ENCODE measurements around the gene SLC25A21.
A peak's percentile ranks its signal among the peaks of the same experiment; 100 is the strongest.
"Not testable (repeated sequence)": the region's sequence is repeated elsewhere in the genome, so short reads cannot be mapped to it uniquely, and the experiment has no call there.

Gene SLC25A21

GRCh38 chr14:37172024-37172869 is at the start of gene SLC25A21:
SLC25A21 (minus strand) TSS chr14:37172606.
- H3K4me1 ChIP-seq (ENCODE audit: control insufficient read depth, insufficient read depth, low read length), result peaks cover 4% of the 10 kb centered on the region; the same call in 1 of the 2 replicates

GRCh38 chr14:37221073-37221472 is 48.7 kb upstream of the SLC25A21 start:
- H3K27me3 ChIP-seq (ENCODE audit: control insufficient read depth, insufficient read depth, low read length), result no peaks in the 10 kb centered on the region
- H3K27ac ChIP-seq (ENCODE audit: low read length), result no peak overlapping the region
- H3K4me3 ChIP-seq (ENCODE audit: low read length), result no peak overlapping the region
- no CpG with 5 or more reads among the region's 3 CpGs for WGBS (ENCODE audit: insufficient coverage, insufficient read length)
- no peaks in the 10 kb centered on the region for H3K4me1 ChIP-seq (ENCODE audit: control insufficient read depth, insufficient read depth, low read length)
- DNase-seq (ENCODE audit: low read depth, low spot score), result no peak
- no peaks in the 10 kb centered on the region for H3K36me3 ChIP-seq (ENCODE audit: control insufficient read depth, insufficient read depth, low read length)
- H3K9me3 ChIP-seq (ENCODE audit: control insufficient read depth, insufficient read depth, low read length), result peaks cover 2% of the 10 kb centered on the region; the same call in 1 of the 2 replicates

More at GRCh38 chr14:37172024-37172869, at the start of gene SLC25A21:
- no peak for DNase-seq (ENCODE audit: low read depth, low spot score)
- Histone ChIP-seq H3K36me3 (ENCODE audit: control insufficient read depth, insufficient read depth, low read length) (no peaks in the 10 kb centered on the region), H3K4me3 (ENCODE audit: low read length) (peak within 1 kb of the TSS; percentile 49; the same call in 1 of the 2 replicates), H3K27ac (ENCODE audit: low read length) (no peak within 1 kb of the TSS), H3K27me3 (ENCODE audit: control insufficient read depth, insufficient read depth, low read length) (no peaks in the 10 kb centered on the region), H3K9me3 (ENCODE audit: control insufficient read depth, insufficient read depth, low read length) (no peaks in the 10 kb centered on the region)
- no CpG with 5 or more reads among the region's 66 CpGs for WGBS (ENCODE audit: insufficient coverage, insufficient read length)

- no peaks in the 10 kb centered on the region for H3K9me3 ChIP-seq (ENCODE audit: control insufficient read depth, insufficient read depth, low read length)
- DNase-seq (ENCODE audit: low read depth, low spot score), result no peak
- no peaks in the 10 kb centered on the region for H3K27me3 ChIP-seq (ENCODE audit: control insufficient read depth, insufficient read depth, low read length)
- no peak overlapping the region for H3K27ac ChIP-seq (ENCODE audit: low read length)
- WGBS (ENCODE audit: insufficient coverage, insufficient read length), result no CpG with 5 or more reads among the region's 3 CpGs
- H3K4me3 ChIP-seq (ENCODE audit: low read length), result no peak overlapping the region
- no peaks in the 10 kb centered on the region for H3K4me1 ChIP-seq (ENCODE audit: control insufficient read depth, insufficient read depth, low read length)
- H3K36me3 ChIP-seq (ENCODE audit: control insufficient read depth, insufficient read depth, low read length), result no peaks in the 10 kb centered on the region
Measured at GRCh38 chr14:37215345-37215744, 42.9 kb upstream of the SLC25A21 start.

- no peak overlapping the region for H3K4me3 ChIP-seq (ENCODE audit: low read length)
- H3K9me3 ChIP-seq (ENCODE audit: control insufficient read depth, insufficient read depth, low read length), result no peaks in the 10 kb centered on the region
- no peaks in the 10 kb centered on the region for H3K4me1 ChIP-seq (ENCODE audit: control insufficient read depth, insufficient read depth, low read length)
- H3K27ac ChIP-seq (ENCODE audit: low read length), result no peak overlapping the region
- DNase-seq (ENCODE audit: low read depth, low spot score), result no peak
- no peaks in the 10 kb centered on the region for H3K36me3 ChIP-seq (ENCODE audit: control insufficient read depth, insufficient read depth, low read length)
- H3K27me3 ChIP-seq (ENCODE audit: control insufficient read depth, insufficient read depth, low read length), result no peaks in the 10 kb centered on the region
Measured at GRCh38 chr14:37213016-37213415, 40.6 kb upstream of the SLC25A21 start.

- H3K27ac ChIP-seq (ENCODE audit: low read length), result no peak overlapping the region
- H3K9me3 ChIP-seq (ENCODE audit: control insufficient read depth, insufficient read depth, low read length), result peaks cover 3% of the 10 kb centered on the region
- no peak for DNase-seq (ENCODE audit: low read depth, low spot score)
- H3K36me3 ChIP-seq (ENCODE audit: control insufficient read depth, insufficient read depth, low read length), result no peaks in the 10 kb centered on the region
- no peaks in the 10 kb centered on the region for H3K4me1 ChIP-seq (ENCODE audit: control insufficient read depth, insufficient read depth, low read length)
- H3K27me3 ChIP-seq (ENCODE audit: control insufficient read depth, insufficient read depth, low read length), result no peaks in the 10 kb centered on the region
- no peak overlapping the region for H3K4me3 ChIP-seq (ENCODE audit: low read length)
- no CpG with 5 or more reads among the region's 6 CpGs for WGBS (ENCODE audit: insufficient coverage, insufficient read length)
Measured at GRCh38 chr14:37210448-37210847, 38.0 kb upstream of the SLC25A21 start.

- H3K4me1 ChIP-seq (ENCODE audit: control insufficient read depth, insufficient read depth, low read length); H3K27me3 ChIP-seq (ENCODE audit: control insufficient read depth, insufficient read depth, low read length); DNase-seq (ENCODE audit: low read depth, low spot score); H3K36me3 ChIP-seq (ENCODE audit: control insufficient read depth, insufficient read depth, low read length); H3K4me3 ChIP-seq (ENCODE audit: low read length); H3K27ac ChIP-seq (ENCODE audit: low read length); H3K9me3 ChIP-seq (ENCODE audit: control insufficient read depth, insufficient read depth, low read length): not testable (repeated sequence)
- no CpG with 5 or more reads among the region's 2 CpGs for WGBS (ENCODE audit: insufficient coverage, insufficient read length)
Measured at GRCh38 chr14:37209617-37210016, 37.2 kb upstream of the SLC25A21 start.

- no CpG with 5 or more reads among the region's 7 CpGs for WGBS (ENCODE audit: insufficient coverage, insufficient read length)
Measured at GRCh38 chr14:37205623-37206605, 33.5 kb upstream of the SLC25A21 start.

GRCh38 chr14:37203423-37203822 is 31.0 kb upstream of the SLC25A21 start:
- DNase-seq (ENCODE audit: low read depth, low spot score), result no peak
- H3K4me1 ChIP-seq (ENCODE audit: control insufficient read depth, insufficient read depth, low read length), result no peaks in the 10 kb centered on the region
- H3K9me3 ChIP-seq (ENCODE audit: control insufficient read depth, insufficient read depth, low read length), result peaks cover 3% of the 10 kb centered on the region
- no peak overlapping the region for H3K27ac ChIP-seq (ENCODE audit: low read length)
- WGBS (ENCODE audit: insufficient coverage, insufficient read length), result no CpG with 5 or more reads among the region's 1 CpG
- no peaks in the 10 kb centered on the region for H3K27me3 ChIP-seq (ENCODE audit: control insufficient read depth, insufficient read depth, low read length)
- no peak overlapping the region for H3K4me3 ChIP-seq (ENCODE audit: low read length)
- no peaks in the 10 kb centered on the region for H3K36me3 ChIP-seq (ENCODE audit: control insufficient read depth, insufficient read depth, low read length)

More at GRCh38 chr14:37205623-37206605, 33.5 kb upstream of the SLC25A21 start:
- not testable (repeated sequence) for H3K27me3 ChIP-seq (ENCODE audit: control insufficient read depth, insufficient read depth, low read length); H3K27ac ChIP-seq (ENCODE audit: low read length); H3K9me3 ChIP-seq (ENCODE audit: control insufficient read depth, insufficient read depth, low read length); DNase-seq (ENCODE audit: low read depth, low spot score); H3K4me1 ChIP-seq (ENCODE audit: control insufficient read depth, insufficient read depth, low read length); H3K36me3 ChIP-seq (ENCODE audit: control insufficient read depth, insufficient read depth, low read length); H3K4me3 ChIP-seq (ENCODE audit: low read length)

GRCh38 chr14:37202812-37203211 is 30.4 kb upstream of the SLC25A21 start:
- whole genome bisulfite sequencing (ENCODE audit: insufficient coverage, insufficient read length), result no CpG with 5 or more reads among the region's 2 CpGs
- Histone ChIP-seq H3K4me1 (ENCODE audit: control insufficient read depth, insufficient read depth, low read length) (no peaks in the 10 kb centered on the region), H3K9me3 (ENCODE audit: control insufficient read depth, insufficient read depth, low read length) (peaks cover 3% of the 10 kb centered on the region), H3K36me3 (ENCODE audit: control insufficient read depth, insufficient read depth, low read length) (no peaks in the 10 kb centered on the region), H3K27ac (ENCODE audit: low read length) (no peak overlapping the region), H3K4me3 (ENCODE audit: low read length) (no peak overlapping the region), H3K27me3 (ENCODE audit: control insufficient read depth, insufficient read depth, low read length) (no peaks in the 10 kb centered on the region)
- DNase-seq (ENCODE audit: low read depth, low spot score), result no peak

- no peaks in the 10 kb centered on the region for H3K27me3 ChIP-seq (ENCODE audit: control insufficient read depth, insufficient read depth, low read length)
- no peaks in the 10 kb centered on the region for H3K36me3 ChIP-seq (ENCODE audit: control insufficient read depth, insufficient read depth, low read length)
- no peaks in the 10 kb centered on the region for H3K4me1 ChIP-seq (ENCODE audit: control insufficient read depth, insufficient read depth, low read length)
- WGBS (ENCODE audit: insufficient coverage, insufficient read length), result no CpG with 5 or more reads among the region's 2 CpGs
- DNase-seq (ENCODE audit: low read depth, low spot score), result no peak
- no peak overlapping the region for H3K27ac ChIP-seq (ENCODE audit: low read length)
- peaks cover 3% of the 10 kb centered on the region for H3K9me3 ChIP-seq (ENCODE audit: control insufficient read depth, insufficient read depth, low read length)
- H3K4me3 ChIP-seq (ENCODE audit: low read length), result no peak overlapping the region
Measured at GRCh38 chr14:37202265-37202664, 29.9 kb upstream of the SLC25A21 start.
